Endothelial cell of hepatic sinusoid (primary cell): Measurements from ENCODE around the gene BRCA1.
"Not testable (repeated sequence)": the region's sequence is repeated elsewhere in the genome, so short reads cannot be mapped to it uniquely, and the experiment has no call there.

Experiments used
- in situ Hi-C: cut with HindIII; loops from 2 replicates; pipeline ENCODE4 v1.10.0; 2017; ENCODE audit warnings: low sequenced_read_pairs

BRCA1 gene

GRCh38 chr17:43125133-43125966, at the start of gene BRCA1:
Gene BRCA1 (minus strand): TSS chr17:43125364. CDS start chr17:43124096, 1,268 bp downstream.
- in situ Hi-C loops: no loop called here

GRCh38 chr17:43171586-43172487, 46.7 kb upstream of the BRCA1 start:
- in situ Hi-C loops: no loop called here

DNA sequence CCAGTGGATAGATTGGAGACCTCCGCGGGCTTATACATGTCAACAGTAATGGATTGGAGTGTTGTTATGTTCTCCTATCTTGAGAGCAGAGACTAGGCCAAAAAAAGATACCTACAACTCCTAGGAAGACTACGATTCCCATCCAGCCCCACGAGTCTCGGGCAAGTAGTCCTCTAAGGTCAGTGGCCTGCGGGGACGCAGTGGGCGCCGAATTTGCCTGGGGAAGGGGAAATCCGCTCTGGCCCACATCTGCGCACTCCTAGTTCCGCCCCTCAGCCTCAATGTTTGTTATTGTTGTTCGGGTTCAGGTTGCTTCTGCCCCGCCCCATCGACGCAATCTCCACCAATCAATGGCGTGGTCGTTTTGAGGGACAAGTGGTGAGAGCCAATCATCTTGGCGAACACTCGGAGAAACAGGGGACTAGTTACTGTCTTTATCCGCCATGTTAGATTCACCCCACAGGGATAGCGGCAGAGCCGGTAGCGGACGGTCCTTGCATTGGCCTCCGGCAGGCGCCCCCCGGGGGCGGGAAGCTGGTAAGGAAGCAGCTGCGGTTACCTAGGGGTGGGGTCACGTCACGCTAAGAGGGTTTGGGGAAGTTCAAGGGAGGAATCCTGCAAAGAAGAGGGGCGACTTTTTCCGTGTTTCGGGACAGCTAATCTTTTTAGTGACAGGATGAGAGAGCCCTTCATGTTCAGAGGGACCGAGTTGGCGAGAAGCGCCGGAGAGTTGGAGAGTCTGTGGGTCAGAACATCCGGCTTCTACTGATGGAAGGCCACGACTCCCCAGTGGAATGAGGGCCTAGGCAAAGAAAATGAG, 45.8 kb upstream of the BRCA1 start, which contains the start of gene NBR1:
Gene NBR1, plus strand, starts transcription at position 449 of the 820 bp plus-strand sequence. CDS start 4,586 bp downstream, outside the sequence.
- in situ Hi-C loops: no loop called here

- in situ Hi-C loops: no loop called here
Observed at GRCh38 chr17:43170140-43170765, 45.1 kb upstream of the BRCA1 start.

DNA sequence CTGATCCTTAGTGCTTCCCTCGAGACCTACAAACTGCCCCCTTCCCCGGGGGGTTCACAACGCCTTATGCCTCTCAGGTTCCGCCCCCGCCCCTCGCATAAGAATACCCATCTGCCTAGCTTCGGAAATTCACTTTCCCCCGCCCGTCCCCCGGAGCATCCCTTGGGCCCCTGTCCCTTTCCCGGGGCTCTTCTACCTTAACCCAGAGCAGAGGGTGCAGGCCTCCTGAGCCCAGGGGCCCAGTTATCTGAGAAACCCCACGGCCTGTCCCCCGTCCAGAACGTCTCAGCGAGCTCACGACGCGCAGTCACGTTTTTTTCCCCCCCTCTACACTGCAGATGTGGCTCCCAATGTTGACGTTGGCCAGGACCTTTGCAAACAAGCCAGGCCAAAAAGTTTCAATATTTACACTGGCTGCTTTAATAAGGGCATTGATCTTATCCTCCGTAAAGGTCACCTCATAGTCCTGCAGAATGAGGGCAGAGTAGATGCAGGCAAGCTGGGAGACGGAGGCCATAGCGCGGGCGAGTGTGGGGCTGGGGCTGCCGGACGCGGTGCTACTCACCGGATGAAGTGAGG, 44.5 kb upstream of the BRCA1 start:
- in situ Hi-C loops: no loop called here

- in situ Hi-C loops: not testable (repeated sequence)
Observed at GRCh38 chr17:43165971-43166370, 40.8 kb upstream of the BRCA1 start.

GRCh38 chr17:43159957-43160356, 34.8 kb upstream of the BRCA1 start:
- in situ Hi-C loops: not testable (repeated sequence)

- in situ Hi-C loops: not testable (repeated sequence)
Observed at GRCh38 chr17:43159232-43159631, 34.1 kb upstream of the BRCA1 start.

DNA sequence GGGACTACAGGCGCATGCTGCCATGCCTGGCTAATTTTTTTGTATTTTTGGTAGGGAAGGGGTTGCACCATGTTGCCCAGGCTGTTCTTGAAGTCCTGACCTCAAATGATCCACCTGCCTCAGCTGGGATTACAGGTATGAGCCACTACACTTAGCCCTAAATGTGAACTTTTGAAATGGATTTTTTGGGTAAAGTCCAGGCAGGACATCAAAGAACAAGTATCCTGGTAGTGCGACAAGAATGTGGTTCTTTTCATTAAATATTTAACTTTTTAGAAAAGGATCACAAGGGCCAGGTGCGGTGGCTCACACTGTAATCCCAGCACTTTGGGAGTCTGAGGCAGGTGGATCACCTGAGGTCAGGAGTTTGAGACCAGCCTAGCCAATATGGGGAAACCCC, 30.5 kb upstream of the BRCA1 start:
- in situ Hi-C loops: no loop called here

DNA sequence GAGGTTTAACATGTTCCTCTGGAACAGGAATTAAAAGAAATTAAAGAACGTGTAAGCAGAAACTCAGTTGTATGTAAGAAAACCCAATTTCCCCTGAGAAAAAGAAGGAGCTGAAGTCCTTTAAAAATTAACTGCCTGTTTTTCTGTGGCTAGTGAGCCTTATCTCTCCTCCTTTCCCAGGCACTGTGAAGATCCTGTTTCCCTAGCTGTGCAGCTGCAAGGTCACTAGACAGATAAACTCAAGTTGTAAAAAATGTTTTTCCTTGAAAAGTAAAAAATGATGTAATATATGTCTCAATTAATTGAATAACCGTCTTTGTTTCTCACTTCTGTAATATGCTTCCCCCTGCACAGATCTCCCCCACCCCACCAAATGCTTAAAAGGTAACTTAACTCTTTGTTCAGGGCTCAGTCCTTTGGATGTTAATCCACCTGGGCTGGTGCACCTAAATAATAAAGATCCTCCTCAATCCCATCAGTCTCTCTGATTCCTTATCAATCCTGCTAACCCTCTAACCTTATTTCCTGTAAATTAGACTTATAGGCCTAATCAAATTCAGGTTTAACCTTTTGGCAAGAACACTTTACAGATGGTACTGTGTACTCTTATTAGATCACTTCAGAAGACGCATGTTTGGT, 28.2 kb upstream of the BRCA1 start:
- in situ Hi-C loops: not testable (repeated sequence)

GRCh38 chr17:43151880-43152456, 26.8 kb upstream of the BRCA1 start:
- in situ Hi-C loops: no loop called here

GRCh38 chr17:43146649-43147048, 21.5 kb upstream of the BRCA1 start:
- in situ Hi-C loops: no loop called here

GRCh38 chr17:43143201-43143600, 18.0 kb upstream of the BRCA1 start:
- in situ Hi-C loops: no loop called here

GRCh38 chr17:43142153-43142552, 17.0 kb upstream of the BRCA1 start:
- in situ Hi-C loops: no loop called here

DNA sequence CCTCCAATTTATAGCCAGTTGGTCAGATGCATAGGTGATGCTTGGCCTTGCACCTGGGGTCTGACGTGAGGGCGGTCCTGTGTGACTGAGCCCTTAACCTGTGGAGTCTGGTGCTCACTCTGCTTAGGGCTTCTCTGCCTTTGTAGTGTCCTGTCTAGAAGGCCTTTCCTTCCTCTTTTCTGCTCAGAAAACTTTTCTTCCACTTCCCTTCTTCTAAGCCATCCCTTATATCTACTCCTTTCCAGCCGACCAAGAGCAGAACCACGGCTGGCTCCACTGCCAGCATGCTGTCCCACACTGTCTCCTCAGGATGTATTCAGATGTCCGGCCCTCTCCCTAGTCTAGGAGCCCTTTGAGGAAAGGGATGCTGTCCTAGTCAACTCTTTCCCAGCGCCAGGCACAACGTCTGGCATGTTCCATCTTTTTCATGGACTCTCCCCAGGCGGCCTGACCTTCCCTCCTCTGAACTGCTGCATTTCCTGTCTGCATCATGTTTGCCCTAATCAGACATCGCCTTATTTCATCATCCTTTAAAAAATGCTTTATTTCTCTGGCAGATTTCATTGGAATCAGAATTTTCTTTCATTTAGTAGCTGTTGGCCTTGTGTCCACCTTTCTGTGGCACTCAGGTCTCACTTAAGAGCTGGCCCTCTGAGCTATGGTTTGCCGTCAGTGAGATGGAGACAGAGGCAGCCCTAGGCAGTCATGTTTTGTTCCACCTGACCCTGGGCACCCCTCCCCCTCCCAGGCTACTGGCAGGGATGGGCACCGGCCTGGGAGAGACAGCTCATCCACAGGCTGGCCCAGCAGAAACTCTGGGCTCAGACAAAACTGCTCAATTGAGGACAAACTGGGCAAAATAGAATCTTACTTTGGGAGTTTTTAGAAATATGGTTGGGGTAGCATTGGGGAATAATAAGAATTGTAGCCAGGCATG, 15.5 kb upstream of the BRCA1 start:
- in situ Hi-C loops: no loop called here

- in situ Hi-C loops: not testable (repeated sequence)
Observed at GRCh38 chr17:43138531-43138930, 13.4 kb upstream of the BRCA1 start.

GRCh38 chr17:43136574-43136973, 11.4 kb upstream of the BRCA1 start:
- in situ Hi-C loops: not testable (repeated sequence)

DNA sequence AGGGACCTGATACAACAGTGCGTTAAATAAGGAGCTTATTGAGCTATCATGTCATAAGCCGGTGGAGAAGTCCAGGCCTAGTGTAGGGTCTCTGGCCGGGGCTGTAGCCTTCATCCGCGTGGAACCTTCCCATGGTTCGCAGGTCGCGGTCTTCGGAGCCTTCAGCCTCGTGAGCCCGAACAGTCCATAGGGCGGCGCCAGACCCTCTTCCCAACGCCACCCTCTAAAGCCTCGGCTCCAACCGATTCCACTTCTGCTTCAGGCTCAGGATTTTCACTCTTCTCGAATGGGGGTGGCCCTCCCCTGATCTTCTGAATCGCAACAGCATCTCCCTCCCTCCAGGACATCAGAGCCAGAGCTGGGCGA, 10.3 kb upstream of the BRCA1 start:
- in situ Hi-C loops: no loop called here
